Astrocyte of the spinal cord (primary cell): ENCODE results near the gene PFDN6.

Experiments used
- DNase-seq: peaks from one replicate; pipeline ENCODE4 v3.0.0; 2011; ENCODE audit warnings: low read depth, low spot score
- H3K4me3 ChIP-seq: 2 replicates; pipeline ENCODE4 v1.5.1; 2011; ENCODE audit warnings: low read depth, mild to moderate bottlenecking, low read length, moderate library complexity
- CTCF ChIP-seq: IDR thresholded peaks from 2 replicates; pipeline ENCODE4 v1.5.1; 2012; ENCODE audit warnings: low read depth, mild to moderate bottlenecking, low read length, inconsistent platforms
- in situ Hi-C: cut with HindIII; loops from 2 replicates; pipeline ENCODE4 v1.10.0; 2017; ENCODE audit warnings: low sequenced_read_pairs

PFDN6 gene

GRCh38 chr6:33295621-33296369 is 6.4 kb downstream of the PFDN6 start:
- DNase-seq, result no peak
- TF ChIP-seq CTCF, result no peak
- in situ Hi-C loops, result no loop called here
- H3K4me3 ChIP-seq, result no peak overlapping the region

- in situ Hi-C loops, result no loop called here
- peak overlapping the region; percentile 85 for H3K4me3 ChIP-seq
- no peak for DNase-seq
- no peak for TF ChIP-seq CTCF
These were observed 7.5 kb downstream of the PFDN6 start for GRCh38 chr6:33296797-33297405.

GRCh38 chr6:33297406-33297955 is 8.1 kb downstream of the PFDN6 start:
- DNase-seq, result no peak
- no peak for TF ChIP-seq CTCF
- peak overlapping the region; percentile 85 for H3K4me3 ChIP-seq
- in situ Hi-C loops, result no loop called here

- peak; percentile 73 for DNase-seq
- peak; percentile 15 for TF ChIP-seq CTCF
- in situ Hi-C loops, result no loop called here
- peak overlapping the region; percentile 85 for H3K4me3 ChIP-seq
These were observed 8.8 kb downstream of the PFDN6 start for GRCh38 chr6:33297956-33298772.

- TF ChIP-seq CTCF, result no peak
- peak within 1 kb of the TSS; percentile 85 for H3K4me3 ChIP-seq
- in situ Hi-C loops, result no loop called here
These were observed 9.4 kb downstream of the PFDN6 start, which contains the start of gene RGL2 for GRCh38 chr6:33298773-33299236. TSS of gene RGL2 (minus strand) at chr6:33298942. CDS start at chr6:33298610, 332 bp downstream.

GRCh38 chr6:33299237-33299944 is 10.0 kb downstream of the PFDN6 start:
- in situ Hi-C loops, result no loop called here
- TF ChIP-seq CTCF, result peak; percentile 82
- peak; percentile 94 for DNase-seq

More at GRCh38 chr6:33298773-33299236, 9.4 kb downstream of the PFDN6 start, which contains the start of gene RGL2:
- DNase-seq, result no peak

More at GRCh38 chr6:33299237-33299944, 10.0 kb downstream of the PFDN6 start:
- peak overlapping the region; percentile 85 for H3K4me3 ChIP-seq
